ENCODE data around the gene RPL13A. TPM values are rescaled to one million over a fixed set of nuclear protein-coding genes. Genes with fewer than 3 reads are reported as not detected.
A peak's percentile ranks its signal among the peaks of the same experiment; 100 is the strongest.

RPL13A gene
- total and polyA plus RNA-seq, 9 of the 15 experiments (the other 6 are each of a cell fraction or from before 2014, with no cell fraction given) = 1,744 to 5,482 (median 2,949) TPM

DNA sequence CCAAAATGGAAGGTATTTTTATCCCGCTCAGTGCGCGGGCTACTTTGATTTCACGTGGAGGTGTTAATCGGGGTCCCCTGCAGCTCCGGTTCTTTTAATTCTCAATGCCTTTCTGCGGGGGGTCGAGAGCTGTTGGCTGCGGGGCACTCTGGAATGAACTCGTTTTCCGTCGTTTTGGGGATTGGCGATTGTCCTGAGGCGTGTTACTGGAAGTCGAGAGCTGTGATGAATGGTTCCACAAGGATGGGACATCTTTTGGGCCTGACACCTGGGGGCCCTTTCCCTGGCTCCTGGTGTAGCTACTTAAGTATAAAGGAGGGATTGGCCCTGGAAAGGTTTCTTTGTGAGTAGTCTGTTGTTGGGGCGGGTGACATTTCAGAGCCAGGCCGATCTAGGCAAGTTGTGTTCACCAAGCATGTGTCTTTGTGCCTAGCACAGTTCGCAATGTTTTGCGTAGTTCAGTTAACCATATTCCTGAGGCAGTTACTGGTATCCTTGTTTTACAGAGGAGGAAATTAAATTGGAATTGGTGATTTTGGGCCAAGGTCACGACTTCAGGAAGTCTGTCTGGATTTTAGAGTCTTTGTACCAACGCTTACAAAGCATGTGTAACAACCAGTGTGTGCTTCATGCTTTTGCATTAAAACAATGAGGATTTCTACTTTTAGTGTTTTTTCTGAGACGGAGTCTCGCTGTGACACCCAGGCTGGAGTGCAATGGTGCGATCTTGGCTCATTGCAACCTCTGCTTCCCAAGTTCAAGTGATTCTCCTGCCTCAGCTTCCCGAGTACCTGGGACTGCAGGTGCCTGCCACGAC lies 846 bp downstream of the RPL13A start:
- ChIA-PET CTCF (ENCODE audit: low intra/inter-chr PET ratio) (no interaction called here), POLR2A (interaction anchor here (0.6 to 3.0 kb wide), 22 partner anchors 8 to 994 kb away, joined by 3 to 16 read pairs (median 4); partner anchors contain the start of genes PIH1D1, PRMT1, RPS11 and RRAS)
- no peak for FAIRE-seq
- Histone ChIP-seq H3K4me3 (peak overlapping the region; percentile 100), H3K79me2 (ENCODE audit: control insufficient read depth, insufficient read depth, low read length) (peaks cover 46% of the 10 kb centered on the region), H3K36me3 (ENCODE audit: control insufficient read depth, insufficient read depth, low read length) (peaks cover 53% of the 10 kb centered on the region), H2AFZ (ENCODE audit: low read depth, low read length) (no peak overlapping the region), H3K27me3 (ENCODE audit: control insufficient read depth in 2 of 2, insufficient read depth in 2 of 2, low read length in 2 of 2) (no peaks in the 10 kb centered on the region), H3K9ac (ENCODE audit: insufficient read depth in 1 of 2, low read depth in 2 of 2, low read length in 2 of 2) (peak overlapping the region; percentile 97 to 100), H3K9me3 (replicated peaks; ENCODE audit: control insufficient read depth, insufficient read depth, low read depth, low read length) (no peaks in the 10 kb centered on the region), H3K4me2 (ENCODE audit: insufficient read depth, low read length) (peak overlapping the region; percentile 95), H3K4me1 (replicated peaks in 1 of 2; ENCODE audit: control insufficient read depth in 2 of 2, insufficient read depth in 2 of 2, low read length in 2 of 2) (peaks cover 19 to 30% of the 10 kb centered on the region in 2 experiments; a peak in 3 of 5 replicates), H3K9me1 (ENCODE audit: control insufficient read depth, insufficient read depth, low read length) (peaks cover 3% of the 10 kb centered on the region), H3K27ac (ENCODE audit: extremely low read depth, low read depth, low read length) (peak overlapping the region; percentile 99), H4K20me1 (replicated peaks; ENCODE audit: control insufficient read depth, insufficient read depth, low read length) (peaks cover 30% of the 10 kb centered on the region)
- BruUV-seq (replicated peaks) = no TSS peak
- no peak for ATAC-seq
- under 1% methylated on average over 26 of the region's 26 CpGs for WGBS (ENCODE audit: insufficient coverage, low coverage, missing lambda C conversion rate)
- peak in 1 of 4 experiments; percentile 40 for DNase-seq (ENCODE audit: extremely low read depth in 1 of 4, low spot score in 3 of 4)
- in situ Hi-C loops (cut with MboI) = no loop called here
- intact Hi-C loops (cut with micrococcal nuclease) = no loop called here
- peak; percentile 3 for TF ChIP-seq RBBP5 (IDR thresholded peaks at IDR 0.05; ENCODE audit: borderline replicate concordance, insufficient read depth, low read length, poor library complexity, severe bottlenecking)
- no peak for TF ChIP-seq CCAR2 (IDR thresholded peaks at IDR 0.05; ENCODE audit: low read depth, low read length)
- no peak for TF ChIP-seq PCBP2 (IDR thresholded peaks at IDR 0.05; ENCODE audit: low read depth, low read length, poor library complexity, severe bottlenecking)
- no peak for TF ChIP-seq EP300 (IDR thresholded peaks at IDR 0.05; ENCODE audit: low read length)
- TF ChIP-seq, protein P1, sequence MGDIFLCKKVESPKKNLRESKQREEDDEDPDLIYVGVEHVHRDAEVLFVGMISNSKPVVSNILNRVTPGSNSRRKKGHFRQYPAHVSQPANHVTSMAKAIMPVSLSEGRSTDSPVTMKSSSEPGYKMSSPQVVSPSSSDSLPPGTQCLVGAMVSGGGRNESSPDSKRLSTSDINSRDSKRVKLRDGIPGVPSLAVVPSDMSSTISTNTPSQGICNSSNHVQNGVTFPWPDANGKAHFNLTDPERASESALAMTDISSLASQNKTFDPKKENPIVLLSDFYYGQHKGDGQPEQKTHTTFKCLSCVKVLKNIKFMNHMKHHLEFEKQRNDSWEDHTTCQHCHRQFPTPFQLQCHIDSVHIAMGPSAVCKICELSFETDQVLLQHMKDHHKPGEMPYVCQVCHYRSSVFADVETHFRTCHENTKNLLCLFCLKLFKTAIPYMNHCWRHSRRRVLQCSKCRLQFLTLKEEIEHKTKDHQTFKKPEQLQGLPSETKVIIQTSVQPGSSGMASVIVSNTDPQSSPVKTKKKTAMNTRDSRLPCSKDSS (IDR thresholded peaks at IDR 0.05; ENCODE audit: low read depth, partially characterized antibody) = no peak
- TF ChIP-seq, protein P2, sequence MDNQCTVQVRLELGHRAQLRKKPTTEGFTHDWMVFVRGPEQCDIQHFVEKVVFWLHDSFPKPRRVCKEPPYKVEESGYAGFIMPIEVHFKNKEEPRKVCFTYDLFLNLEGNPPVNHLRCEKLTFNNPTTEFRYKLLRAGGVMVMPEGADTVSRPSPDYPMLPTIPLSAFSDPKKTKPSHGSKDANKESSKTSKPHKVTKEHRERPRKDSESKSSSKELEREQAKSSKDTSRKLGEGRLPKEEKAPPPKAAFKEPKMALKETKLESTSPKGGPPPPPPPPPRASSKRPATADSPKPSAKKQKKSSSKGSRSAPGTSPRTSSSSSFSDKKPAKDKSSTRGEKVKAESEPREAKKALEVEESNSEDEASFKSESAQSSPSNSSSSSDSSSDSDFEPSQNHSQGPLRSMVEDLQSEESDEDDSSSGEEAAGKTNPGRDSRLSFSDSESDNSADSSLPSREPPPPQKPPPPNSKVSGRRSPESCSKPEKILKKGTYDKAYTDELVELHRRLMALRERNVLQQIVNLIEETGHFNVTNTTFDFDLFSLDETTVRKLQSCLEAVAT (IDR thresholded peaks at IDR 0.05) = 0 out of 4 replicates have a peak, but pooled peaks of 1 of the 2 experiments have one; percentile 12
- TF ChIP-seq, protein P3, sequence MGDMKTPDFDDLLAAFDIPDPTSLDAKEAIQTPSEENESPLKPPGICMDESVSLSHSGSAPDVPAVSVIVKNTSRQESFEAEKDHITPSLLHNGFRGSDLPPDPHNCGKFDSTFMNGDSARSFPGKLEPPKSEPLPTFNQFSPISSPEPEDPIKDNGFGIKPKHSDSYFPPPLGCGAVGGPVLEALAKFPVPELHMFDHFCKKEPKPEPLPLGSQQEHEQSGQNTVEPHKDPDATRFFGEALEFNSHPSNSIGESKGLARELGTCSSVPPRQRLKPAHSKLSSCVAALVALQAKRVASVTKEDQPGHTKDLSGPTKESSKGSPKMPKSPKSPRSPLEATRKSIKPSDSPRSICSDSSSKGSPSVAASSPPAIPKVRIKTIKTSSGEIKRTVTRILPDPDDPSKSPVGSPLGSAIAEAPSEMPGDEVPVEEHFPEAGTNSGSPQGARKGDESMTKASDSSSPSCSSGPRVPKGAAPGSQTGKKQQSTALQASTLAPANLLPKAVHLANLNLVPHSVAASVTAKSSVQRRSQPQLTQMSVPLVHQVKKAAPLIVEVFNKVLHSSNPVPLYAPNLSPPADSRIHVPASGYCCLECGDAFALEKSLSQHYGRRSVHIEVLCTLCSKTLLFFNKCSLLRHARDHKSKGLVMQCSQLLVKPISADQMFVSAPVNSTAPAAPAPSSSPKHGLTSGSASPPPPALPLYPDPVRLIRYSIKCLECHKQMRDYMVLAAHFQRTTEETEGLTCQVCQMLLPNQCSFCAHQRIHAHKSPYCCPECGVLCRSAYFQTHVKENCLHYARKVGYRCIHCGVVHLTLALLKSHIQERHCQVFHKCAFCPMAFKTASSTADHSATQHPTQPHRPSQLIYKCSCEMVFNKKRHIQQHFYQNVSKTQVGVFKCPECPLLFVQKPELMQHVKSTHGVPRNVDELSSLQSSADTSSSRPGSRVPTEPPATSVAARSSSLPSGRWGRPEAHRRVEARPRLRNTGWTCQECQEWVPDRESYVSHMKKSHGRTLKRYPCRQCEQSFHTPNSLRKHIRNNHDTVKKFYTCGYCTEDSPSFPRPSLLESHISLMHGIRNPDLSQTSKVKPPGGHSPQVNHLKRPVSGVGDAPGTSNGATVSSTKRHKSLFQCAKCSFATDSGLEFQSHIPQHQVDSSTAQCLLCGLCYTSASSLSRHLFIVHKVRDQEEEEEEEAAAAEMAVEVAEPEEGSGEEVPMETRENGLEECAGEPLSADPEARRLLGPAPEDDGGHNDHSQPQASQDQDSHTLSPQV (IDR thresholded peaks at IDR 0.05) = no peak
- no peak for TF ChIP-seq ZKSCAN1 (IDR thresholded peaks at IDR 0.05; ENCODE audit: low read depth, low read length)
